GM12878 (cell line): ENCODE measurements around the gene GCSAM. TPM values are rescaled to one million over a fixed set of nuclear protein-coding genes. Genes with fewer than 3 reads are reported as not detected.

ENCODE experiments used
- ATAC-seq: fragments of 200-7000 bp; cut with Tn5 transposase; 3 replicates; pipeline ENCODE4 v1.9.1; 2020; ENCODE audit warnings: mild to moderate bottlenecking, moderate library complexity
- BruUV-seq: library from RNA; stranded (reverse); fragments of 400-500 nt; replicated peaks from 2 replicates; lab custom pipeline; 2021; lab: Mats Ljungman, UMichigan
- CTCF ChIA-PET: fragments of 300-600 bp; sonication (Branson Sonifier 250); formaldehyde crosslinking; extraction: SDS; loops from one replicate; lab custom pipeline; 2021; ENCODE audit warnings: inconsistent platforms; lab: Yijun Ruan, JAX
- POLR2A ChIA-PET: fragments of 350-600 bp; formaldehyde crosslinking; extraction: SDS; loops from one replicate; lab custom pipeline; 2021; ENCODE audit warnings: inconsistent platforms; lab: Charles Lee
- RAD21 ChIA-PET: fragments of 300-600 bp; sonication (Branson Sonifier 250); formaldehyde crosslinking; loops from one replicate; lab custom pipeline; 2023; ENCODE audit warnings: antibody characterized with exemption; ENCODE audit not compliant: unreplicated experiment; lab: Charles Lee
- SMC1A ChIA-PET: fragments of 300-600 bp; sonication (Branson Sonifier 250); formaldehyde crosslinking; loops from one replicate; lab custom pipeline; 2023; ENCODE audit not compliant: unreplicated experiment, uncharacterized antibody; lab: Charles Lee
- DNase-seq: peaks from one replicate; pipeline ENCODE4 v3.0.0-alpha.2; 2011; ENCODE audit warnings: low read depth, low spot score
- FAIRE-seq: peaks from 3 replicates; lab custom pipeline; 2011; peaks lifted over from hg19 to GRCh38; lab: Jason Lieb, UNC
- H2AFZ ChIP-seq: 2 replicates; pipeline ENCODE4 v1.6.0; 2011; ENCODE audit warnings: low read depth, low read length, control low read depth; ENCODE audit not compliant: control insufficient read depth
- H3K27ac ChIP-seq: 2 replicates; pipeline ENCODE4 v1.5.1; 2011; ENCODE audit warnings: control low read depth; ENCODE audit not compliant: control insufficient read depth, insufficient read depth
- H3K27me3 ChIP-seq, 2 experiments: replicated peaks in 1 of 2; 2 replicates each; pipeline versions ENCODE4 v1.6.0 to v1.6.1; 2011; ENCODE audit warnings: low read length in 1 of 2; ENCODE audit not compliant: control insufficient read depth in 2 of 2, insufficient read depth in 2 of 2
- H3K36me3 ChIP-seq, 2 experiments: 2 replicates each; pipeline ENCODE4 v1.5.1; 2011; ENCODE audit warnings: low read length in 1 of 2; ENCODE audit not compliant: control insufficient read depth in 2 of 2, insufficient read depth in 2 of 2
- H3K4me1 ChIP-seq: 2 replicates; pipeline ENCODE4 v1.6.1; 2011; ENCODE audit warnings: mild to moderate bottlenecking, low read length, moderate library complexity, mixed read lengths; ENCODE audit not compliant: control insufficient read depth, insufficient read depth
- H3K4me2 ChIP-seq: 2 replicates; pipeline ENCODE4 v1.6.0; 2011; ENCODE audit warnings: control low read depth; ENCODE audit not compliant: control insufficient read depth, insufficient read depth
- H3K4me3 ChIP-seq: fragments of 200-600 bp; sonication (generic); 2 replicates; pipeline ENCODE4 v1.5.1; 2016
- H3K79me2 ChIP-seq: 2 replicates; pipeline ENCODE4 v1.6.0; 2011; ENCODE audit warnings: low read length; ENCODE audit not compliant: control insufficient read depth, insufficient read depth
- H3K9ac ChIP-seq: 2 replicates; pipeline ENCODE4 v1.8.0; 2011; ENCODE audit warnings: low read length, control low read depth, mixed read lengths; ENCODE audit not compliant: control insufficient read depth, insufficient read depth
- H3K9me3 ChIP-seq: replicated peaks from 3 replicates; pipeline ENCODE4 v1.5.1; 2011; ENCODE audit warnings: mild to moderate bottlenecking, low read length; ENCODE audit not compliant: control insufficient read depth, insufficient read depth
- H4K20me1 ChIP-seq: 2 replicates; pipeline ENCODE4 v1.6.0; 2011; ENCODE audit not compliant: control insufficient read depth, insufficient read depth
- CREB1 ChIP-seq: IDR thresholded peaks from 2 replicates; pipeline ENCODE4 v1.6.1; 2012; ENCODE audit warnings: low read depth, mild to moderate bottlenecking, inconsistent platforms
- HCFC1 ChIP-seq: fragments of 150-350 bp; IDR thresholded peaks from 2 replicates; pipeline ENCODE4 v1.6.1; 2014; ENCODE audit warnings: low read length
- IKZF1 ChIP-seq: fragments of 450-650 bp; conservative IDR thresholded peaks from 2 replicates; pipeline ENCODE4 v1.6.1; 2017; ENCODE audit warnings: antibody characterized with exemption, mild to moderate bottlenecking
- NFXL1 ChIP-seq: fragments of 450-650 bp; IDR thresholded peaks from 2 replicates; pipeline ENCODE4 v1.6.1; 2017; ENCODE audit warnings: antibody characterized with exemption, mild to moderate bottlenecking, borderline replicate concordance
- PML ChIP-seq: IDR thresholded peaks from 2 replicates; pipeline ENCODE4 v1.6.1; 2012; ENCODE audit warnings: low read length, inconsistent platforms
- POLR2AphosphoS5 ChIP-seq: IDR thresholded peaks from 2 replicates; pipeline ENCODE4 v1.6.1; 2011; ENCODE audit warnings: mild to moderate bottlenecking, low read length, inconsistent platforms
- RELA ChIP-seq: fragments of 450-650 bp; IDR thresholded peaks from 2 replicates; pipeline ENCODE4 v1.8.0; 2014; ENCODE audit warnings: borderline replicate concordance; ENCODE audit not compliant: partially characterized antibody
- SREBF2 ChIP-seq: IDR thresholded peaks from 2 replicates; pipeline ENCODE4 v1.6.1; 2012; ENCODE audit warnings: mild to moderate bottlenecking, low read length
- TAF1 ChIP-seq: IDR thresholded peaks from 2 replicates; pipeline ENCODE4 v1.6.1; 2011; ENCODE audit warnings: mild to moderate bottlenecking, low read depth, low read length, borderline replicate concordance
- ZBED1 ChIP-seq: IDR thresholded peaks from 2 replicates; pipeline ENCODE4 v1.6.1; 2016; ENCODE audit warnings: borderline replicate concordance
- ZNF384 ChIP-seq: IDR thresholded peaks from 2 replicates; pipeline ENCODE4 v1.6.1; 2012; ENCODE audit warnings: low read depth, mild to moderate bottlenecking, low read length, improper control_type of control experiment, borderline replicate concordance
- WGBS: methylation state at CpG from one replicate; pipeline ENCODE4 v1.1.6; 2016; ENCODE audit warnings: low lambda C conversion rate; ENCODE audit not compliant: insufficient replicate concordance, insufficient coverage; ENCODE audit errors: missing lambda C conversion rate; 5-methylcytosine and 5-hydroxymethylcytosine counted together
- in situ Hi-C: fragments of 300-500 bp; cut with MboI; formaldehyde crosslinking; loops from 9 replicates; pipeline ENCODE4 v1.14.3; 2018; ENCODE audit warnings: mixed read lengths
- intact Hi-C: fragments of 100-400 bp; cut with micrococcal nuclease; formaldehyde crosslinking; loops from one replicate; pipeline ENCODE4 v1.14.2; 2022; ENCODE audit not compliant: unreplicated experiment
- polyA plus RNA-seq, 11 experiments: library from polyadenylated mRNA; depleted of rRNA in 4 of 11; unstranded in 6 of 11; stranded (reverse) in 5 of 11; fragments of >200 nt; fragmentation: Nextera tagmentation in 4 of 11; fragmentation: Illumina TruSeq in 1 of 11; extraction: Ambion mirVana in 4 of 11; extraction: Trizol in 1 of 11; gene quantifications; 1 replicate in 1 of 11; 2 replicates in 10 of 11; pipeline versions ENCODE4 v1.2.1 to v1.2.3, GENCODE V29; 2011 to 2016; ENCODE audit warnings: inconsistent platforms in 2 of 11, missing spikeins in 2 of 11, low read depth in 1 of 11
- total RNA-seq, 4 experiments: library from RNA; depleted of rRNA in 3 of 4; stranded (reverse); fragments of >200 nt in 3 of 4; fragmentation: Illumina TruSeq in 1 of 4; extraction: Trizol in 1 of 4; gene quantifications; 2 replicates each; pipeline versions ENCODE4 v1.2.1 to v1.2.3, GENCODE V29; 2013 to 2021
- TF ChIP-seq, protein P1 (sequence below): fragments of 450-650 bp; IDR thresholded peaks from 2 replicates; pipeline ENCODE4 v1.6.1; 2017; ENCODE audit warnings: mild to moderate bottlenecking
- TF ChIP-seq, protein P2 (sequence below): fragments of 450-650 bp; IDR thresholded peaks from 2 replicates; pipeline ENCODE4 v1.6.1; 2018; ENCODE audit warnings: mild to moderate bottlenecking, low read depth, moderate library complexity; ENCODE audit not compliant: partially characterized antibody

GCSAM gene
- total and polyA plus RNA-seq, 10 of the 15 experiments (the other 5 are each of a cell fraction or from before 2014, with no cell fraction given): 81.5 to 407 (median 107) TPM

DNA sequence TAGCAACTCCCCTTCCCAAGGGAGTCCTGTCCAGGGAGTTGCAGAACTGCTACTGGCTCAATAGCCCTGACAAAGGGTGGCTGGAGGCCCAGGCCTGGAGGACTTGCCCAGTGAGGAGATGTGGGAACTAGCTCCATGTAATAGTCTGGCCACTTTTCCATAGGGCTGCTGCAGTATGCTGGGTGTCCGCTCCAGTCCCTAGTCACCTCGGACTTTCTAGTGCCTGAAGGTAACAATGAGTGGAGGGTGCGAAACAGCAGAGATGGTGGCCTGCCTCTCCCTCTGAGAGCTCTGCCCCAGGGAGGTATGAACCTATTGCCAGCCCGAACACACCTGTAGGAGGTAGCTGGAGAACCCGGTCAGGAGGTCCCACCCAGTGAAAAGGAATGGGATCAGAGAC is 42.0 kb upstream of the GCSAM start:
- ChIA-PET POLR2A (no interaction called here), RAD21 (interaction anchor here (0.6 kb wide), 1 partner anchor 63 kb away, joined by 3 read pairs; no protein-coding TSS in a partner anchor), CTCF (no interaction called here), SMC1A (no interaction called here)
- H3K4me2 ChIP-seq: no peak overlapping the region
- no peak overlapping the region for H3K27ac ChIP-seq
- H4K20me1 ChIP-seq: no peaks in the 10 kb centered on the region
- DNase-seq: no peak
- WGBS: 97% methylated on average over 5 of the region's 5 CpGs
- H3K27me3 ChIP-seq: no peaks in the 10 kb centered on the region
- no peaks in the 10 kb centered on the region for H3K9me3 ChIP-seq
- intact Hi-C loops: no loop called here
- H3K36me3 ChIP-seq: no peaks in the 10 kb centered on the region
- TF ChIP-seq CREB1 (no peak), HCFC1 (no peak), TAF1 (no peak), ZBED1 (no peak), NFXL1 (no peak), RELA (no peak), POLR2AphosphoS5 (no peak), SREBF2 (no peak), ZNF384 (no peak), PML (no peak), IKZF1 (no peak)
- TF ChIP-seq, protein P1, sequence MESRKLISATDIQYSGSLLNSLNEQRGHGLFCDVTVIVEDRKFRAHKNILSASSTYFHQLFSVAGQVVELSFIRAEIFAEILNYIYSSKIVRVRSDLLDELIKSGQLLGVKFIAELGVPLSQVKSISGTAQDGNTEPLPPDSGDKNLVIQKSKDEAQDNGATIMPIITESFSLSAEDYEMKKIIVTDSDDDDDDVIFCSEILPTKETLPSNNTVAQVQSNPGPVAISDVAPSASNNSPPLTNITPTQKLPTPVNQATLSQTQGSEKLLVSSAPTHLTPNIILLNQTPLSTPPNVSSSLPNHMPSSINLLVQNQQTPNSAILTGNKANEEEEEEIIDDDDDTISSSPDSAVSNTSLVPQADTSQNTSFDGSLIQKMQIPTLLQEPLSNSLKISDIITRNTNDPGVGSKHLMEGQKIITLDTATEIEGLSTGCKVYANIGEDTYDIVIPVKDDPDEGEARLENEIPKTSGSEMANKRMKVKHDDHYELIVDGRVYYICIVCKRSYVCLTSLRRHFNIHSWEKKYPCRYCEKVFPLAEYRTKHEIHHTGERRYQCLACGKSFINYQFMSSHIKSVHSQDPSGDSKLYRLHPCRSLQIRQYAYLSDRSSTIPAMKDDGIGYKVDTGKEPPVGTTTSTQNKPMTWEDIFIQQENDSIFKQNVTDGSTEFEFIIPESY: no peak
- TF ChIP-seq, protein P2, sequence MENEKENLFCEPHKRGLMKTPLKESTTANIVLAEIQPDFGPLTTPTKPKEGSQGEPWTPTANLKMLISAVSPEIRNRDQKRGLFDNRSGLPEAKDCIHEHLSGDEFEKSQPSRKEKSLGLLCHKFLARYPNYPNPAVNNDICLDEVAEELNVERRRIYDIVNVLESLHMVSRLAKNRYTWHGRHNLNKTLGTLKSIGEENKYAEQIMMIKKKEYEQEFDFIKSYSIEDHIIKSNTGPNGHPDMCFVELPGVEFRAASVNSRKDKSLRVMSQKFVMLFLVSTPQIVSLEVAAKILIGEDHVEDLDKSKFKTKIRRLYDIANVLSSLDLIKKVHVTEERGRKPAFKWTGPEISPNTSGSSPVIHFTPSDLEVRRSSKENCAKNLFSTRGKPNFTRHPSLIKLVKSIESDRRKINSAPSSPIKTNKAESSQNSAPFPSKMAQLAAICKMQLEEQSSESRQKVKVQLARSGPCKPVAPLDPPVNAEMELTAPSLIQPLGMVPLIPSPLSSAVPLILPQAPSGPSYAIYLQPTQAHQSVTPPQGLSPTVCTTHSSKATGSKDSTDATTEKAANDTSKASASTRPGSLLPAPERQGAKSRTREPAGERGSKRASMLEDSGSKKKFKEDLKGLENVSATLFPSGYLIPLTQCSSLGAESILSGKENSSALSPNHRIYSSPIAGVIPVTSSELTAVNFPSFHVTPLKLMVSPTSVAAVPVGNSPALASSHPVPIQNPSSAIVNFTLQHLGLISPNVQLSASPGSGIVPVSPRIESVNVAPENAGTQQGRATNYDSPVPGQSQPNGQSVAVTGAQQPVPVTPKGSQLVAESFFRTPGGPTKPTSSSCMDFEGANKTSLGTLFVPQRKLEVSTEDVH: no peak
- H3K9ac ChIP-seq: no peak overlapping the region
- FAIRE-seq: no peak
- in situ Hi-C loops: no loop called here
- no peaks in the 10 kb centered on the region for H3K79me2 ChIP-seq
- ATAC-seq: no peak
- H2AFZ ChIP-seq: no peak overlapping the region
- no peaks in the 10 kb centered on the region for H3K4me1 ChIP-seq
- no TSS peak for BruUV-seq
- no peak overlapping the region for H3K4me3 ChIP-seq
